ENCODE results near the gene SPTLC3. TPM values are rescaled to one million over a fixed set of nuclear protein-coding genes. Genes with fewer than 3 reads are reported as not detected.

The SPTLC3 gene
- total and polyA plus RNA-seq, 8 donors, result 1.1 to 33.9 (median 2.1) TPM; not detected in 1

GRCh38 chr20:13092111-13092510 is 83.3 kb downstream of the SPTLC3 start:
- intact Hi-C loops (cut with DNase I; ENCODE audit: low total_unique reads), result no loop called here
- TF ChIP-seq POLR2A (IDR thresholded peaks at IDR 0.05), result no peak
- TF ChIP-seq EP300 (IDR thresholded peaks at IDR 0.05), result no peak
- TF ChIP-seq POLR2AphosphoS5 (IDR thresholded peaks at IDR 0.05), result no peak
- TF ChIP-seq, protein P1, sequence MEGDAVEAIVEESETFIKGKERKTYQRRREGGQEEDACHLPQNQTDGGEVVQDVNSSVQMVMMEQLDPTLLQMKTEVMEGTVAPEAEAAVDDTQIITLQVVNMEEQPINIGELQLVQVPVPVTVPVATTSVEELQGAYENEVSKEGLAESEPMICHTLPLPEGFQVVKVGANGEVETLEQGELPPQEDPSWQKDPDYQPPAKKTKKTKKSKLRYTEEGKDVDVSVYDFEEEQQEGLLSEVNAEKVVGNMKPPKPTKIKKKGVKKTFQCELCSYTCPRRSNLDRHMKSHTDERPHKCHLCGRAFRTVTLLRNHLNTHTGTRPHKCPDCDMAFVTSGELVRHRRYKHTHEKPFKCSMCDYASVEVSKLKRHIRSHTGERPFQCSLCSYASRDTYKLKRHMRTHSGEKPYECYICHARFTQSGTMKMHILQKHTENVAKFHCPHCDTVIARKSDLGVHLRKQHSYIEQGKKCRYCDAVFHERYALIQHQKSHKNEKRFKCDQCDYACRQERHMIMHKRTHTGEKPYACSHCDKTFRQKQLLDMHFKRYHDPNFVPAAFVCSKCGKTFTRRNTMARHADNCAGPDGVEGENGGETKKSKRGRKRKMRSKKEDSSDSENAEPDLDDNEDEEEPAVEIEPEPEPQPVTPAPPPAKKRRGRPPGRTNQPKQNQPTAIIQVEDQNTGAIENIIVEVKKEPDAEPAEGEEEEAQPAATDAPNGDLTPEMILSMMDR (IDR thresholded peaks at IDR 0.05), result no peak
- WGBS, 5 donors, result 72 to 81% (median 74%) methylated on average over 2 of the region's 2 CpGs

GRCh38 chr20:13094976-13095375 is 86.2 kb downstream of the SPTLC3 start:
- H3K36me3 ChIP-seq, result peaks cover 0 to 18% (median 11%) of the 10 kb centered on the region in 4 donors
- H3K9me3 ChIP-seq, result no peaks in the 10 kb centered on the region
- 56 to 80% (median 74%) methylated on average over 4 of the region's 4 CpGs for WGBS, 5 donors
- H3K4me1 ChIP-seq, result no peaks in the 10 kb centered on the region
- no peak for DNase-seq
- TF ChIP-seq, protein P1 (IDR thresholded peaks at IDR 0.05), result no peak
- TF ChIP-seq EP300 (IDR thresholded peaks at IDR 0.05), result no peak
- no peak for TF ChIP-seq POLR2AphosphoS5 (IDR thresholded peaks at IDR 0.05)
- TF ChIP-seq POLR2A (IDR thresholded peaks at IDR 0.05), result no peak
- no peak overlapping the region for H3K4me3 ChIP-seq
- intact Hi-C loops (cut with DNase I; ENCODE audit: low total_unique reads), result no loop called here
- H3K27me3 ChIP-seq, result no peaks in the 10 kb centered on the region
- H3K27ac ChIP-seq, result no peak overlapping the region

More at GRCh38 chr20:13092111-13092510, 83.3 kb downstream of the SPTLC3 start:
- Histone ChIP-seq H3K4me3 (no peak overlapping the region), H3K27me3 (no peaks in the 10 kb centered on the region), H3K27ac (no peak overlapping the region), H3K36me3 (peaks cover 0 to 18% (median 11%) of the 10 kb centered on the region in 4 donors), H3K9me3 (no peaks in the 10 kb centered on the region), H3K4me1 (no peaks in the 10 kb centered on the region)
- DNase-seq, result no peak

GRCh38 chr20:13098720-13099355 is 90.1 kb downstream of the SPTLC3 start:
- H3K36me3 ChIP-seq, result peaks cover 0 to 15% (median 6%) of the 10 kb centered on the region in 4 donors
- no peak for TF ChIP-seq POLR2AphosphoS5 (IDR thresholded peaks at IDR 0.05)
- TF ChIP-seq POLR2A (IDR thresholded peaks at IDR 0.05), result no peak
- TF ChIP-seq, protein P1 (IDR thresholded peaks at IDR 0.05), result no peak
- no peak for TF ChIP-seq EP300 (IDR thresholded peaks at IDR 0.05)
- H3K4me3 ChIP-seq, result no peak overlapping the region
- 84 to 93% (median 88%) methylated on average over 4 of the region's 4 CpGs for WGBS, 5 donors
- no peak for DNase-seq
- no peak overlapping the region for H3K27ac ChIP-seq
- intact Hi-C loops (cut with DNase I; ENCODE audit: low total_unique reads), result no loop called here
- no peaks in the 10 kb centered on the region for H3K9me3 ChIP-seq
- H3K27me3 ChIP-seq, result no peaks in the 10 kb centered on the region
- H3K4me1 ChIP-seq, result no peaks in the 10 kb centered on the region

DNA sequence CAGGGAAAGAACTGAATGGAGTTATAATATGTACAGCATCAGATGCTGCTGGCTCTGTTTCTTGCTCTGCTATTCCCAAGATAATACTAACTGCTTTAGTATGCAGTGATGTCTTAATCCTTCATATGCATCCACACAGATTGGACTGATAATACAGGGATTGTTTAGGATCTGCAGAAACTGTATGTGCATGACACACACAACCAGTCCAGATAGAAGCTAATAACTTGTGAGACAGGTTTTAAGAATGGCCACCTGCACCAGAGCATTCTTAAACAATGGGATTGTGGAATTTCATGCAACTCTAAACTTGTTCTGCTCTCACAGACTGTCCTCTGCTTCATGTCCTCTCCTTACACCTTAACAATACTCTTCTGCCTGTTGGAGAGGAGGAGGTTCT is 90.9 kb downstream of the SPTLC3 start:
- H3K27ac ChIP-seq, result no peak overlapping the region
- no peaks in the 10 kb centered on the region for H3K9me3 ChIP-seq
- TF ChIP-seq, protein P1 (IDR thresholded peaks at IDR 0.05), result no peak
- no peak for TF ChIP-seq POLR2AphosphoS5 (IDR thresholded peaks at IDR 0.05)
- no peak for TF ChIP-seq POLR2A (IDR thresholded peaks at IDR 0.05)
- TF ChIP-seq EP300 (IDR thresholded peaks at IDR 0.05), result no peak
- intact Hi-C loops (cut with DNase I; ENCODE audit: low total_unique reads), result loop anchor here (5.0 to 10.0 kb wide), 2 partner anchors 135 to 177 kb away; no protein-coding TSS in a partner anchor
- no peaks in the 10 kb centered on the region for H3K27me3 ChIP-seq
- H3K4me1 ChIP-seq, result no peaks in the 10 kb centered on the region
- no peak overlapping the region for H3K4me3 ChIP-seq
- no peak for DNase-seq
- H3K36me3 ChIP-seq, result peaks cover 0 to 7% (median 0%) of the 10 kb centered on the region in 4 donors
